Dendritic cell treated with granulocyte-macrophage colony-stimulating factor and Interleukin-4, amounts not matched to agents 40 ng/mL and 50 ng/mL, for 4 days (primary cell): ENCODE results near the gene FUZ.

Experiments used
- H3K27ac Mint-ChIP-seq: one replicate; pipeline ENCODE4 v1.8.0; 2022; ENCODE audit warnings: mild to moderate bottlenecking, mixed read lengths
- H3K27me3 Mint-ChIP-seq: one replicate; pipeline ENCODE4 v1.8.0; 2022; ENCODE audit warnings: mild to moderate bottlenecking, mixed read lengths
- H3K36me3 Mint-ChIP-seq: one replicate; pipeline ENCODE4 v1.8.0; 2022; ENCODE audit warnings: low read depth, mixed read lengths
- H3K4me1 Mint-ChIP-seq: one replicate; pipeline ENCODE4 v1.8.0; 2022; ENCODE audit warnings: low read depth, mixed read lengths
- H3K4me3 Mint-ChIP-seq: one replicate; pipeline ENCODE4 v1.8.0; 2022; ENCODE audit warnings: mild to moderate bottlenecking, moderate library complexity, mixed read lengths
- H3K9me3 Mint-ChIP-seq: one replicate; pipeline ENCODE4 v1.8.0; 2022; ENCODE audit warnings: mixed read lengths
- intact Hi-C: fragments of 100-400 bp; cut with micrococcal nuclease; formaldehyde crosslinking; loops from one replicate; pipeline ENCODE4 v1.15.0; 2022

The FUZ gene, protein sequence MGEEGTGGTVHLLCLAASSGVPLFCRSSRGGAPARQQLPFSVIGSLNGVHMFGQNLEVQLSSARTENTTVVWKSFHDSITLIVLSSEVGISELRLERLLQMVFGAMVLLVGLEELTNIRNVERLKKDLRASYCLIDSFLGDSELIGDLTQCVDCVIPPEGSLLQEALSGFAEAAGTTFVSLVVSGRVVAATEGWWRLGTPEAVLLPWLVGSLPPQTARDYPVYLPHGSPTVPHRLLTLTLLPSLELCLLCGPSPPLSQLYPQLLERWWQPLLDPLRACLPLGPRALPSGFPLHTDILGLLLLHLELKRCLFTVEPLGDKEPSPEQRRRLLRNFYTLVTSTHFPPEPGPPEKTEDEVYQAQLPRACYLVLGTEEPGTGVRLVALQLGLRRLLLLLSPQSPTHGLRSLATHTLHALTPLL

DNA sequence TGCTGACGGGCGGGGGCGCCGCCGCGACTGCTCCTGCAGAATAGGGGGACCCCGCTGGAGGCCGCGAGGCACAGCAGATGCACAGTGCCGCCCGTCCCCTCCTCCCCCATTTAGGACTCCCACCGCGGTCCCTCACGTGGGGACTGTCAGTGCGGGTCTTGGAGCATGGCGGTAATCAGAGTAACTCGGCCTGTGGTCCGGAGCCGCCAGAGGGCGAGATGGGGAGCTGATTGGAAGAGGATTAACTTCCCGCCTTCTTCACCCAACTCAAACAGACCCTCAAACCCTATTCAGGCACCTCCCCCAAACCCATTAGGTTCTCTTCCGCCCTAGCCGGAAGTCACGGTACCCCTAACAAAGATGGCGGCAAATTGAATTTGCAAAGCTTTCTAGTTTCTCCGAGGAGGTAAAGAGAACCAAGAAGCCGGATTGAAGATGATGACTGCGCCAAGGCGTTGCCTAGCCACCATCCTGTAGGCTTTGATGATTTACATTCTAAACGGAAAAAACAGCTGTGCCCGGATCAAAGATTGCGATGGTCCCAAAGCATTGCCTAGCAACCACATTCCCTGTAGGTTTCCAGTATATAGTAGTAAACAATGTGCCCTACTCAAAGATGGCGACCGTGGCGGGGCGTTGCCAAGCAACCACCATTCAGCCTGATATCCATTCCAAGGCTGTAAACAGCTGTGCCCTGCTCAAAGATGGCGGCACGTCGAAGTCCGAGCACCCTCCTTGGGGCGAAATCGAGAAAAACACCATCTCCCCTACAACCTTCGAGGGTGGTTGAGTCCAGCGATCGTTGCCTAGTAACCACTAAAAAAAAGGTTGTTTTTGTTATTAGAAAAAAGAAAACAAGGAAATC is at the start of gene FUZ:
Gene FUZ, minus strand, starts transcription at position 296 of the 865 bp plus-strand sequence. Its CDS starts 186 bp downstream, at position 110.
- intact Hi-C loops: loop anchor here (1.0 to 2.0 kb wide), 4 partner anchors 37 to 172 kb away; partner anchors contain the start of genes AKT1S1, RRAS and TBC1D17
- Mint-ChIP-seq H3K27me3 (peaks cover 3% of the 10 kb centered on the region), H3K4me3 (peak within 1 kb of the TSS; percentile 84), H3K36me3 (peaks cover 30% of the 10 kb centered on the region), H3K9me3 (no peaks in the 10 kb centered on the region), H3K27ac (peak within 1 kb of the TSS; percentile 95), H3K4me1 (peaks cover 57% of the 10 kb centered on the region)

DNA sequence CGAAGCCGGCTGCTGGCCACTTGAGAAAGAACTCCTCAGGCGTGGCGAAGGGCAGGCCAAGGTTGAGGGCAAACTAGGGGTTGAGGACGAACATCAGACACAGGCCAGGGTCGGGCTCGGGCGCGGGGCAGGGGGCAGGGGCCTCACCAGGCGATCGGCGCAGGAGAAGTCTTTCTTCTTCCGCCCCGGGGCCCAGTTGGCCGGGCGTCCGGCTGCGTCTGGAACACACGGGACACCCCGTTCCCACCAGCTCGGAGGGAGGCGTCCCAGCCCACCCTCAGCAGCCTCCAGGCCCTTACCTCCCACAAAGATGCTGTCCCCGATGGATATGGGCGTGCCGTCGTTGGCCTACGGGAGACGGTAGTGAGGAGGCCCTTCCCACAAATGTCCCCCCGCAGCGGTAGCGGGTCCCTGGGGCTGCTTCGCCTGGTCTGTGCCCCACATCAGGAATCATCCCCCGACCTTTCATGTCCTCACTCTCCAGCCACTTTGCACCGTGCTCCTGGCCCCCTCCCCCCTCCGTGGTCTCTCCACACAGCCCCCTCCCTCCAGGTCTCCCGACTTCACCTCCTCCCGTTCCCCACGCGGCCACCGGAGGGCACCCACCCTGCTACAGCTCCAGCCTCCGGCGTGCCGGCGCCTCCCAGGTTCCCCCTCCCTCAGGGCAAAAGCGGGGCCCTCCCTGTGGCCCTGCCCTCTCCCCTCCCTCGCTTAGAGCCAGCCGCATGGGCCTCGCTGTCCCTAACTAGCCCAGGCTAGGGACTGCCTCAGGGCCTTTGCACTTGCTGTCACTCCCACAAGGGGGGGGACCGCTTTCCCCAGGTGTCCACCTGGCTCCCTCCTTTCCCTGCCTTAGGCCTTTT is 49.5 kb upstream of the FUZ start:
- no peak overlapping the region for H3K4me3 Mint-ChIP-seq
- H3K4me1 Mint-ChIP-seq: peaks cover 45% of the 10 kb centered on the region
- peaks cover 100% of the 10 kb centered on the region for H3K36me3 Mint-ChIP-seq
- H3K9me3 Mint-ChIP-seq: no peaks in the 10 kb centered on the region
- intact Hi-C loops: no loop called here
- H3K27ac Mint-ChIP-seq: no peak overlapping the region
- H3K27me3 Mint-ChIP-seq: no peaks in the 10 kb centered on the region

DNA sequence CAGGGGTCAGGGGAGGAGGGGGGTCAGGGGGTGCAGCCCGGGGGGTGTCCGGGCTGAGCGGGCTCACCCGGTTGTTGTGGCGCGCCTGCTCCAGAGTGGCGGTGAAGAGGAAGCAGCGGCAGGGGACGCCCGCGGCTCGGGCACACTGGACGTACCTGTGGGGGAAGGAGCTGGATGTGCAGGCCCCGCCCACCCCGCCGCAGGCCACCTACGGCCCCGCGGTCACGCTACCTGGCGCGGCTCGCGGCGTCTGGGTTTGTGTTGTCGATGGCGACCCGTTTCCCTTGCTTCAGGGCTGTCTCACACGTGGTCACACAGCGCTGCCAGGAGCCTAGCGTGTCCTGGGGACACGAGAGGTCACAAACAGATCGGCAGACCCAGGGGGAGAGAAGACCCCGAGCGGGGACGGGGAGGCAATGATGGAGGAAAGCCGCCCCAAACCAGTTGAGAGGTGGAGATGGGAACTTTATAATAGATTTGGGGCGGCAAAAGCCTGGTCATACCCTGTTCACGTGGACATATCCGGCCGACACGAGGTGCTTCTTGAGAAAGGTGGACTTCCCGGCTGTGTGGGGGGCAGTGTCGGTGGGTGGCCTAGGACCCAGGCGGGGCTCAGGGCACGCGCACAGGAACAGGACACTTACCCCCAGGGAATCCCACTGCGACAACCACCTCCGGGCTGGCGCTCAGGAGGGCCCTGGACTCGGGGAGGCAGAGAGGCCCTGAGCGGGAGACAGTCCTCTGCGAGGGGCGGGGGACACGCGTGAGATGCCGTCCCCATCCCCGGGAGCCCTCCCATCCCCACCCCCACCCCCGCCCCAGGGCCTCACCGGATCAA is 48.7 kb upstream of the FUZ start:
- no peak overlapping the region for H3K4me3 Mint-ChIP-seq
- H3K9me3 Mint-ChIP-seq: no peaks in the 10 kb centered on the region
- H3K27ac Mint-ChIP-seq: no peak overlapping the region
- H3K36me3 Mint-ChIP-seq: peaks cover 100% of the 10 kb centered on the region
- H3K4me1 Mint-ChIP-seq: peaks cover 43% of the 10 kb centered on the region
- intact Hi-C loops: no loop called here
- H3K27me3 Mint-ChIP-seq: no peaks in the 10 kb centered on the region

DNA sequence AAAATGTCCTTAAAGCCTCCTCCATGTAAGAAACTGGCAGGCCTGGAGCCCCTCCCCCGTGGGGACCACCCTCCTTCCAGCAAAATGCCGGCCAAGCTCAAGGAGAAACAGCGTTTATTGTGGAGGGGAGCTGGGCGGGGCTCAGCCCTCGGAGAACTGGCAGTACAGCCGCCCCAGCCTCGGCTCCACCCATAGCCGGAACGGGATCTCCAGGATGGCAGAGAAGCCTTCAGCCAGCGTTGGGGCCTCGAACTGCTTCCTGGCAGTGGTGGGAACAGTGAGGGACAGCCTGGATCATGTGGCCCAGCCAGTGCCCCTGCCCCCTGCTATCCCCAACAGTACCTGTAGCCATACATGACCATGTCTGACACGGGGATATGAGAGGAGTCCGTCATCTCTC is 48.0 kb upstream of the FUZ start:
- H3K4me3 Mint-ChIP-seq: no peak overlapping the region
- no peaks in the 10 kb centered on the region for H3K9me3 Mint-ChIP-seq
- peaks cover 36% of the 10 kb centered on the region for H3K4me1 Mint-ChIP-seq
- intact Hi-C loops: no loop called here
- H3K36me3 Mint-ChIP-seq: peaks cover 100% of the 10 kb centered on the region
- H3K27me3 Mint-ChIP-seq: no peaks in the 10 kb centered on the region
- no peak overlapping the region for H3K27ac Mint-ChIP-seq

DNA sequence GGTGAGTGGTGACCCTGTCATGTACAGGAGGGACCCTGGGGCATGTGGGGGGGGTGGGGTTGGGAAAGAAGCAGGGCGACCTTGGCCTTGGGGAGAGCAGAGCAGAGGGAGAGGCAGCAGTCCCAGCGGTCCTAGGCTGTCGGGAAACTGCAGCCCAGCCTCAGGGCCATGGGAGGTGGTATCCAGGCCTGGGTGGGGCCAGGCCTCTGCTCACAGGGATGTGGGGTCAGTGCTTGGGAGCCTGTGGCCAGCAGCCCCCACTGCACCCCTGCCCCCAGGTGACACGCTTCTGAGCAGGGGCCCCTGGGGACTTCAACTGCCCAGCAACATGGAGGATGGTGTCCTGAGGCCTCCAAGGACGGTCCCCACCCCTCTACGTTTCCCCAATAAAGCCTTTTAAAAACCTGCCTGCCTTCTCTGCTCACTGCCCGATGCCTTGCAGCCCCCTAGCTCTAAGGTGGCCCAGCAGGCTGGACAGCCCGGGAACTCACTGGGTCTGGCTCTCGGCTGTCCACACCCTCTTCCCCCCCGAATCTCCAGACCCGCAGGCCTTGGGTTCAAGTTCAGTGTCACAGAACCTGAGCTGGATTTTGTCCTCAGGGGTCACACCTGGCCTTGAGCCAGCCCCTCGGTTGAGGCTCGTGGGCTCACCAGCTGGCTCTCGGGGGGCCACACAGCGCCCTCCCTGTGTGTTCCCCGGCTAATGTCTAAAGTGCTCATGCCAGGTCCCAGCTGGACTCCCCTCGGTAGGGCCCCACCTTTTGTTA is 47.4 kb upstream of the FUZ start:
- Mint-ChIP-seq H3K27ac (no peak overlapping the region), H3K4me1 (peaks cover 33% of the 10 kb centered on the region), H3K36me3 (peaks cover 100% of the 10 kb centered on the region), H3K4me3 (no peak overlapping the region), H3K9me3 (no peaks in the 10 kb centered on the region), H3K27me3 (no peaks in the 10 kb centered on the region)
- intact Hi-C loops: no loop called here

DNA sequence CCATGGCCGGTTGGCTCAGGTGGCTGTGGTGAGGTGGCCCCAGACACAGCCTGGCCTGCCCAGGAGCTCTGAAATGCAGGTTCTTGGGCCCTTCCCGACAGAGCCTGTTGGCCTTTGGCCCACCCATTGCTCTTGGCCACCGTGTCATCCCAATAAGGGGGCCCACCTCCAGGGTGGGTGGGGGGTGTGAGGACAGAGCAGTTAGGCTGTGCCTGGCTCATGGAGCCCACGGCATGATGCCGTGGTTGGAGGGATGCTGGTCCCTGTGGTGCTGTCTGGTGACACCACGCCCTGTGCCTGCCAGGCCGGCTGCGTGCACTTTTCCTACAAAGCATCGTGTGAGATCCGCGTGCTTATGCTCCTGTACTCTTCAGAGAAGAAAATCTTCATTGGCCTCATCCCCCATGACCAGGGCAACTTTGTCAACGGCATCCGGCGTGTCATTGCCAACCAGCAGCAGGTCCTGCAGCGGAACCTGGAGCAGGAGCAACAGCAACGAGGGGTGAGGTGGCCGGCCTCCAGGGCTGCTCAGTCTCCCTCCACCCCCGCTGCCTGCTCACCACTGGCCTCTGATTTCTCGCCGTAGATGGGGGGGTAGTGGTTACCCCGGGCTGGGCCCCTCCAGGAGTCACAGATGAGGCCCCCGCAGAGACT is 46.7 kb upstream of the FUZ start:
- Mint-ChIP-seq H3K9me3 (no peaks in the 10 kb centered on the region), H3K27me3 (no peaks in the 10 kb centered on the region), H3K36me3 (peaks cover 100% of the 10 kb centered on the region), H3K4me1 (peaks cover 31% of the 10 kb centered on the region), H3K4me3 (no peak overlapping the region), H3K27ac (no peak overlapping the region)
- intact Hi-C loops: no loop called here

- Mint-ChIP-seq H3K27me3 (no peaks in the 10 kb centered on the region), H3K27ac (no peak overlapping the region), H3K4me3 (no peak overlapping the region), H3K9me3 (no peaks in the 10 kb centered on the region), H3K36me3 (peaks cover 87% of the 10 kb centered on the region), H3K4me1 (peaks cover 28% of the 10 kb centered on the region)
- intact Hi-C loops: no loop called here
These were observed 45.2 kb upstream of the FUZ start for GRCh38 chr19:49858088-49858985.

GRCh38 chr19:49857838-49858087 is 44.7 kb upstream of the FUZ start:
- Mint-ChIP-seq H3K27me3 (peaks cover under 1% of the 10 kb centered on the region), H3K27ac (no peak overlapping the region), H3K36me3 (peaks cover 81% of the 10 kb centered on the region), H3K4me3 (no peak overlapping the region), H3K4me1 (peaks cover 27% of the 10 kb centered on the region), H3K9me3 (no peaks in the 10 kb centered on the region)
- intact Hi-C loops: no loop called here

DNA sequence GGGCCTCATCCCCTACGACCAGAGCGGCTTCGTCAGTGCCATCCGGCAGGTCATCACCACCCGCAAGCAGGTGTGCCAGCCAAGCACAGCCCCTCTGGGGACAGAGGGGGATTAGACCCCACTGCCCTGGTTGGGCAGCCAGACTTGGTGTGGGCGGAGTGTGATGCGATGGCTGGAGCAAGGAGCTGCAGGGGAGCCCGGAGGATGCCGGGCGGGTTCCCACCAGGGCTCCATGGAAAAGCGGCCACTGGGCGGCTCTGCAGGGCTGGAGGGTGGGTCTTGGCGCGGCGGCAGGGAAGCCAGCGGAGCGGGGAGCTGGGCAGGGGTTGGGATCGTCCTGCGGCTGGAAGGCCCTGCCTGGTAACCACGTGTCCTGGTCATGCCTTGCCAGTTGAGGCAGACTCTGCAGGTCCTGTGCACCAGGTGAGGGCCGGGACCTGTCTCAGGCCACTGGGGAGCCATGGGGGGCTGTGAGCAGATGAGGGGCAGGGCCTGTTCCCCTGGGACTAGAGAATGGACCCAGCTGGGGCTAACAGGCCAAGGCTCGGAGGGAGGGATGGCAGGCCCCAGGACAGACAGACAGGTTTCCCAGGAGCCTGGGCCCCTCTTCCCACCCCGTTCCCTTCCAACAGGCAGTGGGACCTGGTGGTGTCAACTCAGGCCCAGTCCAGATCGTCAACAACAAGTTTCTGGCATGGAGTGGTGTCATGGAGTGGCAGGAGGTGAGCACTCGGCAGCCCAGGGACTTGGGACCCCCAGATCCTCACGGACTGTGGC is 44.2 kb upstream of the FUZ start:
- H3K27me3 Mint-ChIP-seq: peaks cover 6% of the 10 kb centered on the region
- H3K27ac Mint-ChIP-seq: no peak overlapping the region
- H3K9me3 Mint-ChIP-seq: no peaks in the 10 kb centered on the region
- intact Hi-C loops: no loop called here
- H3K36me3 Mint-ChIP-seq: peaks cover 76% of the 10 kb centered on the region
- H3K4me3 Mint-ChIP-seq: no peak overlapping the region
- peaks cover 32% of the 10 kb centered on the region for H3K4me1 Mint-ChIP-seq

DNA sequence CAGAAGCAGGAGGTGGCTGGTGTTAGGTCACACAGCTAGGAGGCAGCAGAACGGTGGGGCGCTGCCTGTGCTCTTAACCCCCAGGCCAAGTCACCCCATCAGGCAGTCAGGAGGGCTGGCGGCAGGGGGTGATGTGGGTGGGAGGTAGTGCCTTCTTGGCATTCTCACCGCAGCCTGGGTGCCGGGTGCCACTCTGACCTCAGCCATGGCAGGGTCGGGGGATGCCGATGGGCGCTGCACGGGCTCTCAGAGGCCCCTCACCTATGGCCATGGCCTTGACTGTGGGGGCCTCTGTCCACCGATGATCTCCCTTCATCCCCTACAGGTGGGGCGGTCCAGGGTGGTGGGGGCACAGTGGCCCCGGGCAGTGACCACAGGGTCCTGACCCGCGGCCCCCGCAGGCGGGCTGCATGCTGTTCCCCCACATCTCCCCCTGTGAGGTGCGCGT is 43.5 kb upstream of the FUZ start:
- no peaks in the 10 kb centered on the region for H3K9me3 Mint-ChIP-seq
- no peak overlapping the region for H3K4me3 Mint-ChIP-seq
- intact Hi-C loops: no loop called here
- H3K4me1 Mint-ChIP-seq: peaks cover 36% of the 10 kb centered on the region
- peaks cover 12% of the 10 kb centered on the region for H3K27me3 Mint-ChIP-seq
- no peak overlapping the region for H3K27ac Mint-ChIP-seq
- peaks cover 76% of the 10 kb centered on the region for H3K36me3 Mint-ChIP-seq
